Stomach (tissue), 19 donors: ENCODE results near the gene PTPN3. TPM values are rescaled to one million over a fixed set of nuclear protein-coding genes. Genes with fewer than 3 reads are reported as not detected.
"Not testable (repeated sequence)": the region's sequence is repeated elsewhere in the genome, so short reads cannot be mapped to it uniquely, and the experiment has no call there.

Experiments
- DNase-seq, 2 donors: peaks; one replicate each; pipeline versions ENCODE4 v3.0.0 to v3.0.0-alpha.2; 2013 to 2019
- H3K27ac ChIP-seq, 5 donors: fragments of 200-600 bp in 4 of 5; sonication (generic) in 4 of 5; one replicate each; pipeline ENCODE4 v1.5.1; 2013 to 2019; ENCODE audit warnings: mild to moderate bottlenecking in 1 of 5, moderate library complexity in 1 of 5
- H3K27me3 ChIP-seq, 3 donors: fragments of 200-600 bp; sonication (generic); one replicate each; pipeline ENCODE4 v1.5.1; 2017 to 2019; ENCODE audit warnings: mixed run types in 1 of 3
- H3K36me3 ChIP-seq, 4 donors: fragments of 200-600 bp; sonication (generic); 1 replicate in 3 of 4; 2 replicates in 1 of 4; pipeline ENCODE4 v1.5.1; 2016 to 2019
- H3K4me1 ChIP-seq, 4 donors: fragments of 200-600 bp; sonication (generic); one replicate each; pipeline ENCODE4 v1.5.1; 2016 to 2019
- H3K4me3 ChIP-seq, 4 donors: fragments of 200-600 bp; sonication (generic) in 3 of 4; one replicate each; pipeline ENCODE4 v1.5.1; 2016 to 2019; ENCODE audit warnings: mild to moderate bottlenecking in 1 of 4
- H3K9me3 ChIP-seq, 4 donors: fragments of 200-600 bp; sonication (generic); one replicate each; pipeline ENCODE4 v1.5.1; 2016 to 2019
- EP300 ChIP-seq: sonication (generic); formaldehyde crosslinking; IDR thresholded peaks from one replicate; pipeline ENCODE4 v1.6.1; 2017; ENCODE audit warnings: antibody characterized with exemption
- POLR2A ChIP-seq, 4 donors: fragments of 450-650 bp; IDR thresholded peaks; one replicate each; pipeline ENCODE4 v1.6.1; 2016; ENCODE audit warnings: antibody characterized with exemption in 4 of 4, control low read depth in 2 of 4, mild to moderate bottlenecking in 1 of 4, moderate library complexity in 1 of 4
- POLR2AphosphoS5 ChIP-seq, 3 donors: sonication (generic); formaldehyde crosslinking; IDR thresholded peaks; one replicate each; pipeline ENCODE4 v1.6.1; 2016; ENCODE audit warnings: antibody characterized with exemption in 3 of 3
- WGBS, 5 donors: extraction: QIAGEN DNeasy Blood & Tissue Kit in 3 of 5; methylation state at CpG; one replicate each; pipeline versions ENCODE4 v1.1.5 to v1.1.7; 2013 to 2018; 5-methylcytosine and 5-hydroxymethylcytosine counted together
- intact Hi-C: fragments of 100-400 bp; cut with DNase I; formaldehyde crosslinking; loops from one replicate; pipeline ENCODE4 v1.15.1; 2023; ENCODE audit warnings: low total_unique reads
- long read RNA-seq, 10 donors: transcript quantifications; one replicate each; lab custom pipeline, GENCODE V29; 2026
- polyA plus RNA-seq, 3 donors: library from polyadenylated mRNA; stranded (reverse); fragments of 200-250 nt; gene quantifications; one replicate each; pipeline ENCODE4 v1.2.3, GENCODE V29; 2013
- total RNA-seq, 5 donors: library from RNA; depleted of rRNA; stranded (reverse); fragments of >200 nt; gene quantifications; one replicate each; pipeline versions ENCODE4 v1.1.0 to v1.2.3, GENCODE V29; 2014 to 2016
- TF ChIP-seq, protein P1 (sequence below), 7 experiments: fragments of 450-650 bp in 4 of 7; fragments of 200-600 bp in 3 of 7; sonication (generic) in 3 of 7; IDR thresholded peaks; one replicate each; pipeline ENCODE4 v1.5.1; 2016 to 2019; ENCODE audit warnings: antibody characterized with exemption in 7 of 7, control low read depth in 2 of 7, mild to moderate bottlenecking in 1 of 7
- donor health status: healthy with polysubstance abuse.
- donor health status: Bipolar disorder and iron deficiency.
- donor health status: healthy.

PTPN3 gene, protein sequence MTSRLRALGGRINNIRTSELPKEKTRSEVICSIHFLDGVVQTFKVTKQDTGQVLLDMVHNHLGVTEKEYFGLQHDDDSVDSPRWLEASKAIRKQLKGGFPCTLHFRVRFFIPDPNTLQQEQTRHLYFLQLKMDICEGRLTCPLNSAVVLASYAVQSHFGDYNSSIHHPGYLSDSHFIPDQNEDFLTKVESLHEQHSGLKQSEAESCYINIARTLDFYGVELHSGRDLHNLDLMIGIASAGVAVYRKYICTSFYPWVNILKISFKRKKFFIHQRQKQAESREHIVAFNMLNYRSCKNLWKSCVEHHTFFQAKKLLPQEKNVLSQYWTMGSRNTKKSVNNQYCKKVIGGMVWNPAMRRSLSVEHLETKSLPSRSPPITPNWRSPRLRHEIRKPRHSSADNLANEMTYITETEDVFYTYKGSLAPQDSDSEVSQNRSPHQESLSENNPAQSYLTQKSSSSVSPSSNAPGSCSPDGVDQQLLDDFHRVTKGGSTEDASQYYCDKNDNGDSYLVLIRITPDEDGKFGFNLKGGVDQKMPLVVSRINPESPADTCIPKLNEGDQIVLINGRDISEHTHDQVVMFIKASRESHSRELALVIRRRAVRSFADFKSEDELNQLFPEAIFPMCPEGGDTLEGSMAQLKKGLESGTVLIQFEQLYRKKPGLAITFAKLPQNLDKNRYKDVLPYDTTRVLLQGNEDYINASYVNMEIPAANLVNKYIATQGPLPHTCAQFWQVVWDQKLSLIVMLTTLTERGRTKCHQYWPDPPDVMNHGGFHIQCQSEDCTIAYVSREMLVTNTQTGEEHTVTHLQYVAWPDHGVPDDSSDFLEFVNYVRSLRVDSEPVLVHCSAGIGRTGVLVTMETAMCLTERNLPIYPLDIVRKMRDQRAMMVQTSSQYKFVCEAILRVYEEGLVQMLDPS
- total RNA-seq (10 to 100 TPM in 4 of 5 donors, 1 to 10 TPM in 1; 4.7 to 16.7 (median 13.4) TPM), polyA plus RNA-seq (10 to 100 TPM in 2 of 3 donors, 1 to 10 TPM in 1; 8.0 to 14.4 (median 10.4) TPM)
- long read RNA-seq, donor 1: 0 reads
- long read RNA-seq, donor 2: 0 reads
- long read RNA-seq, donor 3: 0 reads
- long read RNA-seq, donor 4: 0 reads
- long read RNA-seq, donor 5: 0 reads
- long read RNA-seq, donor 6, full-length matches to known transcripts: 1 of 1 reads
- long read RNA-seq, donor 6, partial matches to known transcripts: 0 of 1 reads
- long read RNA-seq, donor 6, other reads (novel, unspliced or antisense): 0 of 1 reads
- long read RNA-seq, donor 7, full-length matches to known transcripts: 2 of 2 reads
- long read RNA-seq, donor 7, partial matches to known transcripts: 0 of 2 reads
- long read RNA-seq, donor 7, other reads (novel, unspliced or antisense): 0 of 2 reads
- long read RNA-seq, donor 8: 0 reads
- long read RNA-seq, donor 9: 0 reads
- long read RNA-seq, donor 10: 0 reads

DNA sequence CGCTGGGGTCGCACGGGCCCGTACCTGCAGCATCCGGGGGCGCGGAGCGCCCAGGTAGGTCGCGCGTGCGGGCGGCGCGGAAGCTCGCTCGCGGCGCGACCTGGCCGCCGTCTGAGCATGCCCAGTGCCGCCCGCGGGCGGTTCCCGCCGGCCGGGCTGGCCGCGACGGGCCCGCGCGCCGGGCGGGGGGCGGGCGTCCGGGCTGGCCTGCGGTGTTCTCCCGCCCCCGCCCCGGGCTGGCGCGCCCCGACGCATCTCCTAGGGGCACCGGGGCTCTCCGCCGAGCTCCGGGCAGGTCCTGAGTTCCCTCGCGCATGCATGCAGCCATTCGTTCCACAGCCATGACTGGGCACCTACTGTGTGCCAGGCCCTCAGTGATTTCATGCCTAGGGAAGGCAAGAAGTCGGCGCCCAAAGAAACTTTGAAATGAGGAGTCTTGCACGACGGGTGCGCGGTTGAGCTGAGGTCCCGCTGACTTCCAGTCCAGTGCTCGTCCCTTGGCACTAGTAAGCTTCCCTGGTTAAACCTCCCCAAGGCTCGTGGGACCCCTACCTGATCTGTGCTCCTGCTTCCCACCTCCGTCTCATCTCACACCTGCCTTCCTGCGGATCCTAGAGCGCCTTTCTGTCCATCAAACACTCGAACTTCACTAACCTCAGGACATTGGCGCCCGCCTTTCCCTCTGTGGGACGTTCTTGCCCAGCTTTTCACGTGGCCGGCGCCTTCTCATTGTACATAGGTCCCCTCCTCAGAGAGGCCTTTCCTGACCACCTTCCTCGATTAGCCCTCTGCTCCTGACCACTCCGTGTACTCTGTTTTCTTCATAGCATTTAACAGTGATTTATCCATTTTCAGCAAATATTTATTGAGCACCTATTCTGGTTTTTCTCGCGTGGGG, at the start of gene PTPN3:
PTPN3 (minus strand) TSS at position 113 of the 898 bp plus-strand sequence. CDS start 34,873 bp downstream, outside the sequence.
- Histone ChIP-seq H3K27me3 (peaks cover 0 to 81% (median 8%) of the 10 kb centered on the region in 3 donors), H3K4me3 (peak within 1 kb of the TSS; percentile 48 to 59 (median 52)), H3K4me1 (peaks cover 19 to 45% (median 35%) of the 10 kb centered on the region in 4 donors), H3K36me3 (no peaks in the 10 kb centered on the region), H3K9me3 (no peaks in the 10 kb centered on the region), H3K27ac (peak within 1 kb of the TSS in 4 of 5 donors; percentile 54 to 81 (median 74))
- WGBS, 5 donors: 11 to 40% (median 21%) methylated on average over 24 to 78 of the region's 78 CpGs
- intact Hi-C loops: no loop called here
- TF ChIP-seq POLR2AphosphoS5 (IDR thresholded peaks at IDR 0.05) (no peak), POLR2A (IDR thresholded peaks at IDR 0.05) (no peak), EP300 (no peak)
- TF ChIP-seq, protein P1, sequence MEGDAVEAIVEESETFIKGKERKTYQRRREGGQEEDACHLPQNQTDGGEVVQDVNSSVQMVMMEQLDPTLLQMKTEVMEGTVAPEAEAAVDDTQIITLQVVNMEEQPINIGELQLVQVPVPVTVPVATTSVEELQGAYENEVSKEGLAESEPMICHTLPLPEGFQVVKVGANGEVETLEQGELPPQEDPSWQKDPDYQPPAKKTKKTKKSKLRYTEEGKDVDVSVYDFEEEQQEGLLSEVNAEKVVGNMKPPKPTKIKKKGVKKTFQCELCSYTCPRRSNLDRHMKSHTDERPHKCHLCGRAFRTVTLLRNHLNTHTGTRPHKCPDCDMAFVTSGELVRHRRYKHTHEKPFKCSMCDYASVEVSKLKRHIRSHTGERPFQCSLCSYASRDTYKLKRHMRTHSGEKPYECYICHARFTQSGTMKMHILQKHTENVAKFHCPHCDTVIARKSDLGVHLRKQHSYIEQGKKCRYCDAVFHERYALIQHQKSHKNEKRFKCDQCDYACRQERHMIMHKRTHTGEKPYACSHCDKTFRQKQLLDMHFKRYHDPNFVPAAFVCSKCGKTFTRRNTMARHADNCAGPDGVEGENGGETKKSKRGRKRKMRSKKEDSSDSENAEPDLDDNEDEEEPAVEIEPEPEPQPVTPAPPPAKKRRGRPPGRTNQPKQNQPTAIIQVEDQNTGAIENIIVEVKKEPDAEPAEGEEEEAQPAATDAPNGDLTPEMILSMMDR (IDR thresholded peaks at IDR 0.05): no peak
- peak; percentile 40 to 80 for DNase-seq

DNA sequence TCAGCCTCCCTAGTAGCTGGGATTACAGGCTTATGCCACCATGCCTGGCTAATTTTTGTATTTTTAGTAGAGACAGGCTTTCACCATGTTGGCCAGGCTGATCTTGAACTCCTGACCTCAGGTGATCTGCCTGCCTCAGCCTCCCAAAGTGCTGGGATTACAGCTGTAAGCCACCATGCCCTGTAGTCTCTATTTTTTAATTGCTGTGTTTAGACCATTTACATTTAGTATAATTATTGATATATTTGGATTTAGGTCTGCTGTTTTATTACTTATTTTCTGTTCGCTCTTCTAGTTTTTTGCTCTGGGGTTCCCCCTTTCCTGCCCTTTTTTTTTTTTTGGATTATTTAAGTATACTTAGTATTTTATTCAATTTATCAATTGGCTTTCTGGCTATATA, 46.8 kb upstream of the PTPN3 start:
- H3K4me1 ChIP-seq, intact Hi-C loops, H3K36me3 ChIP-seq, DNase-seq, H3K4me3 ChIP-seq, H3K27ac ChIP-seq, H3K27me3 ChIP-seq: not testable (repeated sequence)
- peaks cover 0 to 34% (median 26%) of the 10 kb centered on the region in 4 donors for H3K9me3 ChIP-seq
- WGBS, 5 donors: 90 to 96% (median 94%) methylated on average over 1 of the region's 1 CpG

DNA sequence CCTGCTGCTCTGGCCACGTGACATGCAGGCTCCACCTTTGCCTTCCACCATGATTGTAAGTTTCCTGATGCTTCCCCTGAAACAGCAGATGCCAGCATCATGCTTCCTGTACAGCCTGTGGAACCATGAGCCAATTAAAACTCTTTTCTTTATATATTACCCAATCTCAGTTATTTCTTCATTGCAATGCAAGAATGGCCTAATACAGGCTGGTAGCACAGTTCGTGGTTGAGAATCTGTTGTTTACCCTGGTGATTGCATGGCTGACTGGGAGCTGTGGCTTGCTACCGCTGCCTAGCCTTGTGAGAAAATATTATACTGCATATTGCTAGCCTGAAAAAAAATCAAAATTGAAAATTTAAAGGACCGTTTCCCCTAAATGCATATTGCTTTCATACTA, 44.8 kb upstream of the PTPN3 start:
- peaks cover 0 to 5% (median 0%) of the 10 kb centered on the region in 3 donors for H3K27me3 ChIP-seq
- no peaks in the 10 kb centered on the region for H3K4me1 ChIP-seq
- WGBS, 5 donors: 46 to 76% (median 56%) methylated on average over 4 of the region's 4 CpGs
- no peak overlapping the region for H3K4me3 ChIP-seq
- intact Hi-C loops: no loop called here
- TF ChIP-seq POLR2AphosphoS5 (IDR thresholded peaks at IDR 0.05) (no peak), EP300 (no peak), POLR2A (IDR thresholded peaks at IDR 0.05) (no peak)
- TF ChIP-seq, protein P1 (IDR thresholded peaks at IDR 0.05): no peak
- no peak for DNase-seq
- H3K36me3 ChIP-seq: no peaks in the 10 kb centered on the region
- H3K27ac ChIP-seq: no peak overlapping the region
- peaks cover 0 to 28% (median 22%) of the 10 kb centered on the region in 4 donors for H3K9me3 ChIP-seq

DNA sequence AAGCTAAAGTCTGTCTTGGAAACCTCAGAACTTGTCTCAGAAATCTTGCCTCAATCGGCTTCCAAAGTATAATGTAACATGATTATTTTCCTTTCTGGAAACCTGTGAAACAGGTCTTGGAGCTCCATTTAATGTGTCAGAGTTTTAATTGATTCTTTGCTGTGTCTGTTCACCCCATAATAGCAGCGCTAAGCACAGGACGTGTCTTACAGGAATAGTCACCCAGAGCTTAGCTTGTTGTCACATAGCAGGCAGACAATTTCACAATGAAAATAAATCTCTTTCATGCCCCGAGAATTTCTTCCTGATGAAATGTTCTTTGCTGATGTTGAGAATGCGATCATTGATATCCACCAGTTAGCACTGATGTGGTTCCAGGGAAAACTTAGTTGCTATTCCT, 40.2 kb upstream of the PTPN3 start:
- peak in 1 of 2 donors; percentile 43 for DNase-seq
- no peak for TF ChIP-seq POLR2AphosphoS5 (IDR thresholded peaks at IDR 0.05)
- TF ChIP-seq POLR2A (IDR thresholded peaks at IDR 0.05): no peak
- TF ChIP-seq, protein P1 (IDR thresholded peaks at IDR 0.05): no peak
- TF ChIP-seq EP300: no peak
- no peak overlapping the region for H3K4me3 ChIP-seq
- no peaks in the 10 kb centered on the region for H3K36me3 ChIP-seq
- H3K27me3 ChIP-seq: peaks cover 0 to 24% (median 0%) of the 10 kb centered on the region in 3 donors
- H3K27ac ChIP-seq: no peak overlapping the region
- no peaks in the 10 kb centered on the region for H3K4me1 ChIP-seq
- 50 to 57% (median 52%) methylated on average over 5 of the region's 5 CpGs for WGBS, 5 donors
- intact Hi-C loops: no loop called here
- no peaks in the 10 kb centered on the region for H3K9me3 ChIP-seq
